GM21367 (cell line): ENCODE measurements around the gene PROSER2.
"Not testable (repeated sequence)": the region's sequence is repeated elsewhere in the genome, so short reads cannot be mapped to it uniquely, and the experiment has no call there.

Experiments
- ATAC-seq: cut with Tn5 transposase; IDR thresholded peaks from one replicate; pipeline ENCODE4 v1.9.1; 2021; ENCODE audit not compliant: unreplicated experiment

The PROSER2 gene

GRCh38 chr10:11832042-11832441, 8.9 kb downstream of the PROSER2 start:
- ATAC-seq: no peak

DNA sequence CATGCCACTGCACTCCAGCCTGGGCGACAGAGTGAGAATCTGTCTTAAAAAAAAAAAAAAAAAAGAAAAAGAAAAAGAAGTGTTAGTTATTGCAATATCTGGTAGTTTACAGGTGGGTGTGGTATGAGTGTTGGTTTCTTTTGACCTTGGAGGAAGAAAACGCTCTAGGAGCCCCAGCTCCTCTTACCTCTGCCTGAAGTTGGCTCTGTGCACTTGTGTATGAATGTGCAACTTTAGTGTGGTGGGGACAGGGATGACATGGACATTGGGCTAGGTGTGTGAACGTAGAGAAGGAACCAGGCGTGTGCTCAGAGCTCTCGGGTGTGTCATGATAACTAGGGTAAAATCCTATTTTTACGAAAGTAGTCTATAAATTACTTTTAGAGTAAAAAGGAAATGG, 11.9 kb downstream of the PROSER2 start:
- no peak for ATAC-seq

DNA sequence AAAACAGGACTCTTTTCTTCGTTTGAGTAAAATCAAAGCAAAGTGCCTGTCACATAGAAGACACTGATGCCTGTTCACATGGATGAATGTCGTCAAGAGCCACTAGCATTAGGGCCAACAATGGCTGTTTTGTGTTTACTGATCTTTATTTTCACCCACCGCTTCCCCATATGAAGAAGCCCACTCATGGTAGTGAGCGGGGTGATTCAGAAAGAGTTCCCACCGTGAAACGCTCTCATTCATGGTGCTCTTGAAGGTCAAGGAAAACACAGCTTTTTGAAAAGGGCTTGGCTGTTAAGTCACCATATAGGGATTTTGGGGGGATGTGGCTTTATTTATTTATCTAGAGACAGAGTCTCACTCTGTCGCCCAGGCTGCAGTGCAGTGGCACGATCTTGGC, 12.5 kb downstream of the PROSER2 start:
- no peak for ATAC-seq

- ATAC-seq: no peak
Observed at GRCh38 chr10:11837372-11838161, 14.4 kb downstream of the PROSER2 start.

DNA sequence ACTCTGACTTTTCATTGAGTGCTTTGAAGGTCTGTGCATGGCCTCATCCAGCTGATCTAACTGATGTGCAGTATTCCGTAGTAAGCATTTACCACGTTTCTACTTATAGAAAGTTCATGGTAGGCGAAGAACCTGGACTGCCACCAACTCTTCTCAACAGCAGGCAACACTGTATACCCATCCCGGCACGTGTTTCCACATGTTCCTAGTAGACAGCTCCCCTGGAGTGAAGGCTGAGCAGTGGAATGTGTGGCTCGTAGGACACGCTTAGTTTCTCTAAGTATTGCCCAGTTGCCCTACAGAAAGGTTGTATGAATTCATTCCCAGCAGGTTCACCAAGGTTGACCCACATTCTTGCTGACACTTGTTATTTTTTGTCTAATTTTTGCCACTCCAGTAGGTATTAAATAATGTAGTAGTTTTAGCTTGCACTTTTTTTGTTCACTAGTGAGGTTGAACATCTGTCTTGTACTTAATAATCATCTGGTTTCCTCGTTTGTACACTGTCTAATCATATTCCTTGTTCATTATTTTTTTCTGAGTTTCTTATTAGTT, 15.2 kb downstream of the PROSER2 start:
- ATAC-seq: no peak

DNA sequence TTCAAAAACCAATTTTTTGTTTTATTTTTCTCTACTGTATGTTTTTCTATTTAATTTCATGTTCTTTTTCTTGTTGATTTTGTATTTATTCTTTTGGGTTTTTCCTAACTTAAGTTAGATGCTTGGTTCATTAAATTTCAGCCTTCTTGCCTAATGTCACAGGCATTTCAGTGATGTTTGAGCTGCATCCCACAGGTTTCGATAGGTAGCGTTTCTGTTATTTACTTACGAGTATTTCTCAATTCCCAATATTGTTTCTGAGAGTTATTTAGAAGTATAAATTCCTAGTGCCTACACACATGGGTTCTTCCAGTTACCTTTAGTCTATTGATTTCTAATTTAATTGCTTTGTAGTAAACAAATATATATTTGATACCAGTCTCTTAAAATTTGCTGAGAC, 18.2 kb downstream of the PROSER2 start:
- ATAC-seq: no peak

DNA sequence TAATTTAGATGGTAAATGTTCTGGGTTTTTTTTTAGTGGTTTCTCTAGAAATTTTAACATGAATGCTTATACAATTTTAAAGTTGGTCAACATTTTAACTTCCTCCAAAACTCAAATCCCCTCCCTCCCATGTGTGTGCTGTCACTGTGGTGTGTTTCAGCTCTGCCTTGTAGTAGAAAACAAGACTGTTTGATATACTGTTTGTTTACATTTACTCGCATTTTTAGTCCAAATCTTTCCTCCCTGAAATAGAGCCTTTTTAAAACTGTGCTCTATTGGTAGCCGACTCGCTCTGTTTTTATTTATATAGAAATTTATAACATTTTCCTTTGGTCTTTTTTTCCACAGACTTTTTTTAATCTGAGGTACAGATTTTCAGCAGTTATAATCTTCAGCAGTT, 19.3 kb downstream of the PROSER2 start:
- ATAC-seq: no peak

- no peak for ATAC-seq
Observed at GRCh38 chr10:11845113-11845512, 22.0 kb downstream of the PROSER2 start.

- ATAC-seq: no peak
Observed at GRCh38 chr10:11846542-11846941, 23.4 kb downstream of the PROSER2 start.

- ATAC-seq: no peak
Observed at GRCh38 chr10:11849277-11849676, 26.1 kb downstream of the PROSER2 start.

- ATAC-seq: no peak
Observed at GRCh38 chr10:11849911-11850310, 26.8 kb downstream of the PROSER2 start.

DNA sequence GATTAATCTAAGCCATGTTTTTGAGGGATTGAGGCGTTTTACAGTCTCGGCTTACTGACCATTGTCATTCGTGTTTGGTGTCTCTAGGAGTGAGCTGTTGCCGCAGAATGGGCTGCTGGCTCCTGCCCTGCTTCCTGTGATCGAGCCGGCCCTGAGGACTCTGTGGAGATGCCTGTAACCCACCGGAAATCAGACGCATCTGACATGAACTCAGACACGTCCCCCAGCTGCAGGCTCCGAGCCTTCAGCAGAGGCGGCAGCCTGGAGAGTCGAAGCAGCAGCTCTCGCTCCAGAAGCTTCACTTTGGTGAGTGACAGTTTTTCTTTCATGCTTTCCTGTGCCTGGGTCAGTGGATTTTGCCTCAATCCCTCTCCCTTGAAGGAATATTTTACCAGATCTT, 28.8 kb downstream of the PROSER2 start:
- ATAC-seq: no peak

DNA sequence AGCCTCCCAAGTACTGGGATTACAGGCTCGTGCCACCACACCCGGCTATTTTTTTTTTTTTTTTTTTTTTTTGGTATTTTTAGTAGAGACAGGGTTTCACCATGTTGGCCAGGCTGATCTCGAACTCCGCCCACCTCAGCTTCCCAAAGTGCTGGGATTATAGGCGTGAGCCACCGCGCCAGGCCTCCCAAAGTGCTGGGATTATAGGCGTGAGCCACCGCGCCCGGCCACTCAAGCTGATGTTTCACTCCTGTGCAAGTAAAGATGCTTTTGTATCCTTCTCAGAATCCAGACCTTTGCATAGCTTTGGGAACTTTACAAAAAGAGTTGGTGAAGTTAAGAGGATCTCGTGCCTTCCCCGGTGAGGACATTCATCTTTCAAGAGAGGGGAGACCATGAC, 29.5 kb downstream of the PROSER2 start:
- not testable (repeated sequence) for ATAC-seq

GRCh38 chr10:11853468-11853867, 30.3 kb downstream of the PROSER2 start:
- ATAC-seq: no peak

DNA sequence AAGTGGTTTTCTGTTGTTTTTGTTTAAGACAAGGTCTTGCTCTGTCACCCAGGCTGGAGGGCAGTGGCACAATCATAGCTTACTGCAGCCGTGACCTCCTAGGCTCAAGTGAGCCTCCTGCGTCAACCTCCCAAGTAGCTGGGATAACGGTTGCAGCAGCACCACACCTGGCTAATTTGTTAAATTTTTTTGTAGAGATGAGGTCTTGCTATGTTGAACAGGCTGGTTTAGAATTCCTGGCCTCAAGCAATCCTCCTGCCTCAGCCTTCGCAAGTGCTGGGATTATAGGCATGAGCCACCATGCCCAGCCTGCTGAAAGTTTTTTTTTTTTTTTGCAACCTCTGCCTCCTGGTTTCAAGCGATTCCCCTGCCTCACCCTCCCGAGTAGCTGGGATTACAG, 31.1 kb downstream of the PROSER2 start:
- no peak for ATAC-seq

- no peak for ATAC-seq
Observed at GRCh38 chr10:11856089-11856488, 32.9 kb downstream of the PROSER2 start.

GRCh38 chr10:11856678-11857077, 33.5 kb downstream of the PROSER2 start:
- no peak for ATAC-seq

DNA sequence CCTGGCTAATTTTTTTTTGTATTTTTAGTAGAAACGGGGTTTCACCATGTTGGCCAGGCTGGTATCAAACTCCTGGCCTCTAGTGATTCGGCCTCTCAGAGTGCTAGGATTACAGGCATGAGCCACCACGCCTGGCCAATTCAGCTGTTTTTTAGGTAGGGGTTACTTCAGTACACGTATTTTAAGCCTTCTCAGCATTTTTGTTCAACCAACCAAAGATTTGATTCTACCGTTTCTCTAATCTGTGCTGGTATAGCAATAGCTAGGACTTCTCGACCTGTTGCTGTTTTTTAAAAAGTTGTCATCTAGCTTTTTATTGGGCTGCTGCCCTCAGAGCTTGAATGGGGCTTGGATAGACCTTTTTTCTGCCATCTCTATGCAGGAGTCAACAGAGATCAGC, 34.9 kb downstream of the PROSER2 start:
- no peak for ATAC-seq

GRCh38 chr10:11861341-11861740, 38.2 kb downstream of the PROSER2 start:
- no peak for ATAC-seq

GRCh38 chr10:11861811-11862428, 38.8 kb downstream of the PROSER2 start:
- no peak for ATAC-seq

DNA sequence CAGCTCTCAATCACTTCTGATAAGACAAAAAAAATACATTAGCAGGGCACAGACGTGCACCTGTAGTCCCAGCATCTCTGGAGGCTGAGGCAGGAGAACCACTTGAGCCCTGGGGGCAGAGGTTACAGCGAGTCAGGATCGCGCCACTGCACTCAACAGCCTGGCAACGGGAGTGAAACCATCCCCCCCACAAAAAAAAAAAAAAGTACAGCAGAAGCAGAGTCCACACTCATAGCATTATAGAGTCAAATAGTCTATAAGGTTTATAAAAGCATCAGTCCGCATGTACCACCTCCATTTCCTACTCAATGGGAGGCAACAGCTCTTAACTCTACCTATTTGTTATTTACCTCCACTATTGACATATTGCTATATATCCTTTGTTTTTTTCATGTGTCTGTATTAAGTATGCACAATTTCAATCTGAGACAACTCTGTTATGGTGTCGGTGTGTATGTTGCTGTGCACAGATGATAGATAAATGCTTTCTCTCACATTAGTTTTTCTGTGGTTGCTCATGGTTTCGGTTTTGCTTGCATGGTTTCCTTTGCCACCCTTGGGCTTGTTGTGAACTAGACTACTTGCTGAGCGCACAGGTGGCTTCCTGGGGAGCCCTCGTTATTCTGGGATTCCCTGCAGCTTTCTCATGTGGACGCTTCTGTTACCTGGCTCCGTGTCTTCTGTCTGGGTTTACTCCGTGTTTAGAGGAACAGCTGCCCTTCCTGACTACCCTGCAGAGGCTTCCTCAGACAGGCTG, 40.4 kb downstream of the PROSER2 start:
- ATAC-seq: peak; percentile 83

- ATAC-seq: no peak
Observed at GRCh38 chr10:11864727-11865126, 41.6 kb downstream of the PROSER2 start.
